Cardiac muscle cell (in vitro differentiated cells and primary cell): ENCODE measurements around the gene YIPF5. TPM values are rescaled to one million over a fixed set of nuclear protein-coding genes. Genes with fewer than 3 reads are reported as not detected.

Experiments used
- DNase-seq, 2 donors: peaks; one replicate each; pipeline versions ENCODE4 v3.0.0 to v3.0.0-alpha.2; 2010 to 2017; ENCODE audit warnings: low read depth in 1 of 2, low spot score in 1 of 2
- H3K27ac ChIP-seq: fragments of 200-600 bp; sonication (generic); 2 replicates; pipeline ENCODE4 v1.5.1; 2016
- H3K27me3 ChIP-seq: fragments of 200-600 bp; sonication (generic); 2 replicates; pipeline ENCODE4 v1.6.0; 2016; ENCODE audit warnings: control low read depth
- H3K36me3 ChIP-seq: fragments of 200-600 bp; sonication (generic); 2 replicates; pipeline ENCODE4 v1.5.1; 2016; ENCODE audit warnings: control low read depth
- H3K4me1 ChIP-seq: fragments of 200-600 bp; sonication (generic); 2 replicates; pipeline ENCODE4 v1.8.1; 2017; ENCODE audit warnings: low read depth, mild to moderate bottlenecking, mixed run types
- H3K4me3 ChIP-seq: fragments of 200-600 bp; sonication (generic); 2 replicates; pipeline ENCODE4 v1.5.1; 2016; ENCODE audit warnings: mild to moderate bottlenecking
- H3K9me3 ChIP-seq: fragments of 200-600 bp; sonication (generic); 2 replicates; pipeline ENCODE4 v1.5.1; 2017; ENCODE audit warnings: low read depth, mild to moderate bottlenecking, control low read depth
- CTCF ChIP-seq: IDR thresholded peaks from 2 replicates; pipeline ENCODE4 v1.5.1; 2012; ENCODE audit warnings: low read depth, mild to moderate bottlenecking, low read length
- polyA plus RNA-seq: library from polyadenylated mRNA; unstranded; fragments of >200 nt; fragmentation: Nextera tagmentation; extraction: Ambion mirVana; gene quantifications from 2 replicates; pipeline ENCODE4 v1.2.1, GENCODE V29; 2016
- total RNA-seq: library from RNA; depleted of rRNA; stranded (reverse); fragments of >200 nt; gene quantifications from 2 replicates; pipeline ENCODE4 v1.2.3, GENCODE V29; 2016

Gene YIPF5
- total and polyA plus RNA-seq, 2 experiments from 2014 or later, result 17.8 to 72.8 TPM

DNA sequence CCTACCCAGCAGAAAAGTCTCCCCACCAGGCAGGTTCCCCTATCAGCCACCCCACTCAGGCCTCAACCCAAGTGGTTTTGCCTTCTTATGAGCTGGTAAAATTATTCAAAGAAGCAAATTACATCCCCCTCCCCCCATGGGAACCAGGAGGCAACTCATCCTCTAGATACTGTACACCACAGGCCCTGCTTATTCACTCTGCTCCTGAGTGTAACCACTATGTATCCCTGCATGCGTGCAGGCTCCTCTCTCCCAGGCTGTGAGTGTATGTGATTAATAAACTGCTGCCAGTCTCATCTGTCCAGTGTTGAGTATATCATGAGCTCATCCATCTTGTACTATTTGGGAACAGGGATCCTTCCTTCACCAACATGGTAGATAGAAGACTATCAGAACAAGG, 8.8 kb upstream of the YIPF5 start:
- no peak overlapping the region for H3K27ac ChIP-seq
- no peaks in the 10 kb centered on the region for H3K36me3 ChIP-seq
- H3K4me3 ChIP-seq, result no peak overlapping the region
- no peaks in the 10 kb centered on the region for H3K4me1 ChIP-seq
- DNase-seq, result no peak
- H3K27me3 ChIP-seq, result peaks cover 7% of the 10 kb centered on the region
- TF ChIP-seq CTCF, result no peak
- no peaks in the 10 kb centered on the region for H3K9me3 ChIP-seq

DNA sequence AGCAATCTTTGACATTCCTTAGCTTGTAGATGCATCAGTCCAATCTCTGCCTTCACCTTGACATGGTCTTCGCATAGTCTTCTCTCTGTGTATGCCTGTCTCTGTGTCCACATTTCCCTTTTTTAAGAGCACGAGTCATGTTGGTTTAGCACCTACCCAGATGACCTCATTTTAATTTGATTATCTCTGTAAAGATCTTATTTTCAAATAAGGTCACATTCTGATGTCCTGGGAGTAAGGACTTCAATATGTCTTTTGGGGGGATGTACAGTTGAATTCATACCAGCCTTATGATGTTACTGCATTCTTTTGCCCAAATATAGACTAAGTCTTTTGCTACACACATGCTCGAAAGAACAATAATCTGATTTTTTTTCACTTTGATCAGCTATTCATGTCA, 7.1 kb upstream of the YIPF5 start:
- Histone ChIP-seq H3K9me3 (no peaks in the 10 kb centered on the region), H3K27me3 (peaks cover 15% of the 10 kb centered on the region), H3K36me3 (no peaks in the 10 kb centered on the region), H3K4me3 (no peak overlapping the region), H3K27ac (no peak overlapping the region), H3K4me1 (no peaks in the 10 kb centered on the region)
- DNase-seq, result no peak
- TF ChIP-seq CTCF, result no peak

- Histone ChIP-seq H3K36me3 (no peaks in the 10 kb centered on the region), H3K27ac (no peak overlapping the region), H3K4me1 (peaks cover 8% of the 10 kb centered on the region), H3K27me3 (peaks cover 15% of the 10 kb centered on the region), H3K9me3 (no peaks in the 10 kb centered on the region), H3K4me3 (no peak overlapping the region)
- no peak for TF ChIP-seq CTCF
- no peak for DNase-seq
Observed at GRCh38 chr5:144173766-144174165, 3.3 kb upstream of the YIPF5 start.

- H3K36me3 ChIP-seq, result peaks cover 18% of the 10 kb centered on the region
- peak overlapping the region; percentile 80 for H3K4me3 ChIP-seq
- H3K9me3 ChIP-seq, result no peaks in the 10 kb centered on the region
- H3K27me3 ChIP-seq, result peaks cover 15% of the 10 kb centered on the region
- H3K27ac ChIP-seq, result peak overlapping the region; percentile 77
- DNase-seq, result no peak
- H3K4me1 ChIP-seq, result peaks cover 9% of the 10 kb centered on the region
- no peak for TF ChIP-seq CTCF
Observed at GRCh38 chr5:144169904-144170275, 569 bp downstream of the YIPF5 start.

- H3K27ac ChIP-seq, result no peak overlapping the region
- no peaks in the 10 kb centered on the region for H3K27me3 ChIP-seq
- TF ChIP-seq CTCF, result no peak
- peaks cover 37% of the 10 kb centered on the region for H3K36me3 ChIP-seq
- peaks cover 9% of the 10 kb centered on the region for H3K4me1 ChIP-seq
- no peaks in the 10 kb centered on the region for H3K9me3 ChIP-seq
- H3K4me3 ChIP-seq, result no peak overlapping the region
- DNase-seq, result no peak
Observed at GRCh38 chr5:144167998-144168397, 2.5 kb downstream of the YIPF5 start.

DNA sequence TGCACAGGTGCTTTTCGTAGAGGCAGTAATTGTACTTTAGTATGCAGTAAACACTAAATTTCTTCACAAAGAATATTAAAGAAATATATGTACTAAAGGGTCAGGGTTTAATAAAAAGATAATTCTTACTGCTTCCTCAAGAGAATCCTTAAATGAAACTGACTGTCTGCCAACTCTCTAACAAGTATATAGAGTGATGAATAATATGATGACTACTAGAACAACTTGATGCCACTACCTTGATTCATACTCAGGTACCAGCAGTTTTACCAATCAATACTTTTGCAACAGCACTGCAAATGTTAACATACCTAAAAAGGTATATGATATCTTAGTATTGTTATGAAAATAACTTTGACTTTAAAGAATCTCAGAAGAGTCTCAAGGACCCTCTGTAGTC, 3.8 kb downstream of the YIPF5 start:
- DNase-seq, result no peak
- peaks cover 9% of the 10 kb centered on the region for H3K4me1 ChIP-seq
- no peak overlapping the region for H3K27ac ChIP-seq
- H3K27me3 ChIP-seq, result no peaks in the 10 kb centered on the region
- peaks cover 48% of the 10 kb centered on the region for H3K36me3 ChIP-seq
- no peak for TF ChIP-seq CTCF
- no peak overlapping the region for H3K4me3 ChIP-seq
- H3K9me3 ChIP-seq, result no peaks in the 10 kb centered on the region
